Measurements from ENCODE around the gene GGTLC1.
"Not testable (repeated sequence)": the region's sequence is repeated elsewhere in the genome, so short reads cannot be mapped to it uniquely, and the experiment has no call there.

GRCh38 chr20:23979899-23980811 lies 8.4 kb downstream of the GGTLC1 start:
- not testable (repeated sequence) for TF ChIP-seq EZH2 (IDR thresholded peaks at IDR 0.05; ENCODE audit: low read depth, unreplicated experiment); CTCF (conservative IDR thresholded peaks at IDR 0.05; ENCODE audit: low read depth in 2 of 2); REST (IDR thresholded peaks at IDR 0.05; ENCODE audit: unreplicated experiment); POLR2AphosphoS5 (IDR thresholded peaks at IDR 0.05; ENCODE audit: low read depth); EZH2phosphoT487 (IDR thresholded peaks at IDR 0.05; ENCODE audit: unreplicated experiment); CREB1 (CRISPR knock-in tag; IDR thresholded peaks at IDR 0.05; ENCODE audit: low read depth); ETS1 (IDR thresholded peaks at IDR 0.05)
